GM19035 (cell line): Measurements from ENCODE around the gene UTRN.
A peak's percentile ranks its signal among the peaks of the same experiment; 100 is the strongest.

Experiments used
- ATAC-seq: cut with Tn5 transposase; IDR thresholded peaks from one replicate; pipeline ENCODE4 v1.9.1; 2021; ENCODE audit not compliant: unreplicated experiment

UTRN gene

GRCh38 chr6:144283646-144284477, 1.3 kb upstream of the UTRN start:
- ATAC-seq: no peak

GRCh38 chr6:144284478-144284782, 705 bp upstream of the UTRN start:
- peak; percentile 3 for ATAC-seq

- ATAC-seq: peak; percentile 37
These were observed 338 bp downstream of the UTRN start for GRCh38 chr6:144285548-144285797.

GRCh38 chr6:144285798-144286502, 815 bp downstream of the UTRN start:
- peak; percentile 39 for ATAC-seq

- ATAC-seq: no peak
These were observed 1.6 kb downstream of the UTRN start for GRCh38 chr6:144286503-144287393.

- no peak for ATAC-seq
These were observed 3.9 kb downstream of the UTRN start for GRCh38 chr6:144289006-144289405.

GRCh38 chr6:144292372-144292771, 7.2 kb downstream of the UTRN start:
- no peak for ATAC-seq

GRCh38 chr6:144294016-144294415, 8.9 kb downstream of the UTRN start:
- no peak for ATAC-seq

- no peak for ATAC-seq
These were observed 10.1 kb downstream of the UTRN start for GRCh38 chr6:144295211-144295610.

- no peak for ATAC-seq
These were observed 11.0 kb downstream of the UTRN start for GRCh38 chr6:144295981-144296767.

GRCh38 chr6:144296973-144297372, 11.8 kb downstream of the UTRN start:
- no peak for ATAC-seq

GRCh38 chr6:144297511-144298100, 12.5 kb downstream of the UTRN start:
- no peak for ATAC-seq

- no peak for ATAC-seq
These were observed 13.1 kb downstream of the UTRN start for GRCh38 chr6:144298194-144298593.

- no peak for ATAC-seq
These were observed 13.8 kb downstream of the UTRN start for GRCh38 chr6:144298916-144299315.

- ATAC-seq: no peak
These were observed 17.7 kb downstream of the UTRN start for GRCh38 chr6:144302701-144303372.

- no peak for ATAC-seq
These were observed 19.2 kb downstream of the UTRN start for GRCh38 chr6:144304223-144304848.

- peak; percentile 36 for ATAC-seq
These were observed 20.4 kb downstream of the UTRN start for GRCh38 chr6:144305567-144305966.

GRCh38 chr6:144305985-144306384, 20.9 kb downstream of the UTRN start:
- peak; percentile 92 for ATAC-seq

- ATAC-seq: no peak
These were observed 22.7 kb downstream of the UTRN start for GRCh38 chr6:144307880-144308279.

GRCh38 chr6:144310765-144311164, 25.6 kb downstream of the UTRN start:
- ATAC-seq: no peak
